HepG2 (cell line): Measurements from ENCODE around the gene TECPR1. TPM values are rescaled to one million over a fixed set of nuclear protein-coding genes. Genes with fewer than 3 reads are reported as not detected.

Experiments
- ATAC-seq: fragments of 200-7000 bp; cut with Tn5 transposase; 3 replicates; pipeline ENCODE4 v1.9.1; 2020; ENCODE audit warnings: mild to moderate bottlenecking, moderate library complexity
- BruUV-seq: library from RNA; stranded (reverse); fragments of 400-500 nt; replicated peaks from 2 replicates; lab custom pipeline; 2021; lab: Mats Ljungman, UMichigan
- CTCF ChIA-PET: fragments of 300-600 bp; formaldehyde crosslinking; extraction: SDS; loops from one replicate; lab custom pipeline; 2021; ENCODE audit warnings: low total read pairs, inconsistent platforms, low intra/inter-chr PET ratio; lab: Yijun Ruan, JAX
- POLR2A ChIA-PET: fragments of 350-600 bp; sonication (Branson Sonifier 250); formaldehyde crosslinking; loops from one replicate; lab custom pipeline; 2020; ENCODE audit warnings: antibody characterized with exemption, inconsistent platforms; lab: Yijun Ruan, JAX
- DNase-seq: peaks from one replicate; pipeline ENCODE4 v3.0.0-alpha.2; 2015; ENCODE audit warnings: low spot score
- FAIRE-seq: peaks from 3 replicates; lab custom pipeline; 2011; peaks lifted over from hg19 to GRCh38; lab: Jason Lieb, UNC
- H2AFZ ChIP-seq: one replicate; pipeline ENCODE4 v1.6.1; 2011; ENCODE audit warnings: low read length, inconsistent platforms
- H3K27ac ChIP-seq: fragments of 300-600 bp; 3 replicates; pipeline ENCODE4 v1.8.0; 2011; ENCODE audit warnings: mixed run types, mild to moderate bottlenecking, mixed read lengths, low read length, inconsistent platforms; ENCODE audit not compliant: insufficient read depth; ENCODE audit errors: extremely low read length
- H3K27me3 ChIP-seq, 2 experiments: fragments of 200-600 bp in 1 of 2; 2 replicates in 1 of 2; 3 replicates in 1 of 2; pipeline versions ENCODE4 v1.6.0 to v1.8.0; 2011; ENCODE audit warnings: low read length in 2 of 2, mild to moderate bottlenecking in 2 of 2, moderate library complexity in 2 of 2, inconsistent platforms in 1 of 2; ENCODE audit not compliant: insufficient read depth in 2 of 2, control insufficient read depth in 1 of 2
- H3K36me3 ChIP-seq, 2 experiments: fragments of 200-600 bp in 1 of 2; replicated peaks in 1 of 2; 2 replicates in 1 of 2; 3 replicates in 1 of 2; pipeline versions ENCODE4 v1.5.1 to v1.8.0; 2011; ENCODE audit warnings: low read length in 2 of 2, inconsistent platforms in 1 of 2; ENCODE audit not compliant: insufficient read depth in 2 of 2, control insufficient read depth in 1 of 2
- H3K4me1 ChIP-seq: 2 replicates; pipeline ENCODE4 v1.5.1; 2012; ENCODE audit warnings: low read length, inconsistent platforms; ENCODE audit not compliant: insufficient read depth
- H3K4me2 ChIP-seq: 2 replicates; pipeline ENCODE4 v1.6.0; 2011; ENCODE audit warnings: low read depth, low read length, inconsistent platforms
- H3K4me3 ChIP-seq, 3 experiments: fragments of 200-600 bp in 1 of 3; sonication (generic), shearing (Covaris generic) in 1 of 3; replicated peaks in 1 of 3; 2 replicates each; pipeline ENCODE4 v1.5.1; 2011 to 2016; ENCODE audit warnings: low read length in 3 of 3, inconsistent platforms in 2 of 3, low read depth in 2 of 3, mild to moderate bottlenecking in 2 of 3, control low read depth in 1 of 3, mixed read lengths in 1 of 3; ENCODE audit not compliant: insufficient read depth in 1 of 3
- H3K79me2 ChIP-seq: one replicate; pipeline ENCODE4 v1.6.1; 2011; ENCODE audit warnings: low read length, inconsistent platforms; ENCODE audit not compliant: insufficient read depth
- H3K9ac ChIP-seq: 2 replicates; pipeline ENCODE4 v1.6.0; 2011; ENCODE audit warnings: mild to moderate bottlenecking, low read depth, low read length, inconsistent platforms; ENCODE audit not compliant: insufficient read depth
- H3K9me3 ChIP-seq: 2 replicates; pipeline ENCODE4 v1.5.1; 2012; ENCODE audit warnings: mild to moderate bottlenecking, low read length
- H4K20me1 ChIP-seq: 2 replicates; pipeline ENCODE4 v1.6.0; 2011; ENCODE audit warnings: inconsistent platforms, mild to moderate bottlenecking, low read length, moderate library complexity; ENCODE audit not compliant: insufficient read depth
- NCOA2 ChIP-seq: sonication (generic); formaldehyde crosslinking; IDR thresholded peaks from 2 replicates; pipeline ENCODE4 v1.8.0; 2022; ENCODE audit warnings: inconsistent platforms
- NFIC ChIP-seq: IDR thresholded peaks from 2 replicates; pipeline ENCODE4 v1.6.1; 2012; ENCODE audit warnings: mild to moderate bottlenecking, low read length, inconsistent platforms
- ZNF451 ChIP-seq: sonication (generic); formaldehyde crosslinking; IDR thresholded peaks from 2 replicates; pipeline ENCODE4 v1.5.0; 2020; ENCODE audit warnings: mild to moderate bottlenecking, missing genetic modification reagents
- ZNF841 ChIP-seq: sonication (generic); formaldehyde crosslinking; IDR thresholded peaks from 2 replicates; pipeline ENCODE4 v1.8.1; 2023; ENCODE audit warnings: missing genetic modification reagents, borderline replicate concordance
- ZNF879 ChIP-seq: sonication (generic); formaldehyde crosslinking; IDR thresholded peaks from 2 replicates; pipeline ENCODE4 v1.8.1; 2023; ENCODE audit warnings: missing genetic modification reagents
- WGBS: methylation state at CpG from one replicate; pipeline ENCODE4 v1.1.6; 2017; ENCODE audit warnings: low lambda C conversion rate; 5-methylcytosine and 5-hydroxymethylcytosine counted together
- in situ Hi-C: cut with HindIII; loops from 2 replicates; pipeline ENCODE4 v1.10.0; 2017; ENCODE audit warnings: low pct_unique_long_range_greater_than_20kb; ENCODE audit not compliant: extremely low pct_ligation_motif_present
- intact Hi-C: fragments of 100-400 bp; cut with micrococcal nuclease; formaldehyde crosslinking; loops from one replicate; pipeline ENCODE4 v1.10.0; 2022; ENCODE audit not compliant: unreplicated experiment
- polyA plus RNA-seq, 8 experiments: library from polyadenylated mRNA; depleted of rRNA in 3 of 8; stranded (reverse) in 7 of 8; unstranded in 1 of 8; fragments of >200 nt; fragmentation: Illumina TruSeq in 4 of 8; extraction: Trizol in 4 of 8; gene quantifications; 2 replicates each; pipeline versions ENCODE4 v1.2.1 to v1.2.3, GENCODE V29; 2011 to 2016; ENCODE audit warnings: low read depth in 4 of 8, missing spikeins in 1 of 8, mixed read lengths in 1 of 8; ENCODE audit not compliant: insufficient read depth in 1 of 8
- total RNA-seq, 5 experiments: library from RNA; depleted of rRNA; stranded (reverse); fragments of >200 nt; fragmentation: Illumina TruSeq; extraction: Trizol; gene quantifications; 2 replicates each; pipeline ENCODE4 v1.2.3, GENCODE V29; 2016; ENCODE audit warnings: low read depth in 1 of 5
- TF ChIP-seq, protein P1 (sequence below): sonication (generic); formaldehyde crosslinking; conservative IDR thresholded peaks from 2 replicates; pipeline ENCODE4 v1.5.0; 2020; ENCODE audit warnings: missing genetic modification reagents
- TF ChIP-seq, protein P2 (sequence below): sonication (generic); formaldehyde crosslinking; IDR thresholded peaks from 2 replicates; pipeline ENCODE4 v1.8.0; 2022; ENCODE audit warnings: mild to moderate bottlenecking, missing genetic modification reagents, moderate library complexity
- TF ChIP-seq, protein P3 (sequence below): sonication (generic); formaldehyde crosslinking; IDR thresholded peaks from 2 replicates; pipeline ENCODE4 v1.5.1; 2020; ENCODE audit warnings: mild to moderate bottlenecking, moderate library complexity, missing genetic modification reagents
- TF ChIP-seq, protein P4 (sequence below): sonication (generic); formaldehyde crosslinking; conservative IDR thresholded peaks from 2 replicates; pipeline ENCODE4 v1.4.0; 2020; ENCODE audit warnings: mild to moderate bottlenecking, missing genetic modification reagents, moderate library complexity
- TF ChIP-seq, protein P5 (sequence below): IDR thresholded peaks from 2 replicates; pipeline ENCODE4 v1.4.0; 2020; ENCODE audit warnings: mild to moderate bottlenecking, missing genetic modification reagents

TECPR1 gene
- total and polyA plus RNA-seq, 2 of the 13 experiments (the other 11 are each of a cell fraction or from before 2014, with no cell fraction given), result 2.3 to 6.3 TPM

DNA sequence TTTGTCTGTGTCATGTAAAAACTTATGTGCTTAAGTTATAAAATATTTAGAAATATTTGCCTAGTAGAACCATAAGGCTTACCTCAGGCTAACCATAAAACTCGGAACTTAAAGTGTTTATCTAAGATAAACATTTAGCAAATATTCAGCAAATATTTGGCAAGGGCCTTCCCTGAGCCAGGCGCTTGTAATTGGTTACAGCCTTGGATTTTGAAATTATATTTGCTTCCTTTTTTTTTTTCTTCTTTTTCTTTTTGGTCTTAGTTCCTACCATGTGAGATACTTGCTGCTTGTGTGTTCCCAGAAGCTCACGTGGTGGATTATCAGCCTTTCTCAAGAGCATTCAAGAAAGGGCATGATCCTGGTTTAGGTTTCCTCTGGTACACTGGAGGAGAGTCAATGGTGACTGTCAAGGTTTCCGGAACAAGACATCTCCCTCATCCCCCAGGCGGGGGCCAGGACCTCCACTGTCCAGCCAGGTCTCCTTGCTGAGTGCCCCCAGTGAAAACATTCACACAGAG is 24.3 kb upstream of the TECPR1 start:
- H3K27ac ChIP-seq, result peak overlapping the region; percentile 35
- H4K20me1 ChIP-seq, result no peaks in the 10 kb centered on the region
- in situ Hi-C loops (no loop called here), intact Hi-C loops (no loop called here)
- H3K79me2 ChIP-seq, result no peaks in the 10 kb centered on the region
- no peaks in the 10 kb centered on the region for H3K9me3 ChIP-seq
- peak; percentile 64 for DNase-seq
- H2AFZ ChIP-seq, result no peak overlapping the region
- BruUV-seq, result no TSS peak
- peak overlapping the region in 1 of 3 experiments; percentile 4; a peak in 1 of 6 replicates for H3K4me3 ChIP-seq
- H3K36me3 ChIP-seq, result no peaks in the 10 kb centered on the region
- peak; percentile 16; the same call in 2 of the 3 replicates for ATAC-seq
- POLR2A ChIA-PET, result no interaction called here
- CTCF ChIA-PET, result no interaction called here
- no peak overlapping the region for H3K9ac ChIP-seq
- peaks cover 48% of the 10 kb centered on the region for H3K4me1 ChIP-seq
- 9% methylated on average over 5 of the region's 5 CpGs for WGBS
- H3K4me2 ChIP-seq, result peak overlapping the region; percentile 47; the same call in 1 of the 2 replicates
- no peaks in the 10 kb centered on the region; a peak in 1 of 5 replicates for H3K27me3 ChIP-seq
- FAIRE-seq, result peak; percentile 51
- TF ChIP-seq, protein P1, sequence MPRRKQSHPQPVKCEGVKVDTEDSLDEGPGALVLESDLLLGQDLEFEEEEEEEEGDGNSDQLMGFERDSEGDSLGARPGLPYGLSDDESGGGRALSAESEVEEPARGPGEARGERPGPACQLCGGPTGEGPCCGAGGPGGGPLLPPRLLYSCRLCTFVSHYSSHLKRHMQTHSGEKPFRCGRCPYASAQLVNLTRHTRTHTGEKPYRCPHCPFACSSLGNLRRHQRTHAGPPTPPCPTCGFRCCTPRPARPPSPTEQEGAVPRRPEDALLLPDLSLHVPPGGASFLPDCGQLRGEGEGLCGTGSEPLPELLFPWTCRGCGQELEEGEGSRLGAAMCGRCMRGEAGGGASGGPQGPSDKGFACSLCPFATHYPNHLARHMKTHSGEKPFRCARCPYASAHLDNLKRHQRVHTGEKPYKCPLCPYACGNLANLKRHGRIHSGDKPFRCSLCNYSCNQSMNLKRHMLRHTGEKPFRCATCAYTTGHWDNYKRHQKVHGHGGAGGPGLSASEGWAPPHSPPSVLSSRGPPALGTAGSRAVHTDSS (CRISPR knock-in tag), result no peak
- TF ChIP-seq NFIC (no peak), NCOA2 (CRISPR knock-in tag) (peak; percentile 35; the same call in 1 of the 2 replicates), ZNF451 (no peak), ZNF879 (CRISPR knock-in tag) (no peak), ZNF841 (CRISPR knock-in tag) (no peak)
- TF ChIP-seq, protein P2, sequence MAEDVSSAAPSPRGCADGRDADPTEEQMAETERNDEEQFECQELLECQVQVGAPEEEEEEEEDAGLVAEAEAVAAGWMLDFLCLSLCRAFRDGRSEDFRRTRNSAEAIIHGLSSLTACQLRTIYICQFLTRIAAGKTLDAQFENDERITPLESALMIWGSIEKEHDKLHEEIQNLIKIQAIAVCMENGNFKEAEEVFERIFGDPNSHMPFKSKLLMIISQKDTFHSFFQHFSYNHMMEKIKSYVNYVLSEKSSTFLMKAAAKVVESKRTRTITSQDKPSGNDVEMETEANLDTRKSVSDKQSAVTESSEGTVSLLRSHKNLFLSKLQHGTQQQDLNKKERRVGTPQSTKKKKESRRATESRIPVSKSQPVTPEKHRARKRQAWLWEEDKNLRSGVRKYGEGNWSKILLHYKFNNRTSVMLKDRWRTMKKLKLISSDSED (CRISPR knock-in tag), result no peak
- TF ChIP-seq, protein P3, sequence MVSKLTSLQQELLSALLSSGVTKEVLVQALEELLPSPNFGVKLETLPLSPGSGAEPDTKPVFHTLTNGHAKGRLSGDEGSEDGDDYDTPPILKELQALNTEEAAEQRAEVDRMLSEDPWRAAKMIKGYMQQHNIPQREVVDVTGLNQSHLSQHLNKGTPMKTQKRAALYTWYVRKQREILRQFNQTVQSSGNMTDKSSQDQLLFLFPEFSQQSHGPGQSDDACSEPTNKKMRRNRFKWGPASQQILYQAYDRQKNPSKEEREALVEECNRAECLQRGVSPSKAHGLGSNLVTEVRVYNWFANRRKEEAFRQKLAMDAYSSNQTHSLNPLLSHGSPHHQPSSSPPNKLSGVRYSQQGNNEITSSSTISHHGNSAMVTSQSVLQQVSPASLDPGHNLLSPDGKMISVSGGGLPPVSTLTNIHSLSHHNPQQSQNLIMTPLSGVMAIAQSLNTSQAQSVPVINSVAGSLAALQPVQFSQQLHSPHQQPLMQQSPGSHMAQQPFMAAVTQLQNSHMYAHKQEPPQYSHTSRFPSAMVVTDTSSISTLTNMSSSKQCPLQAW (CRISPR knock-in tag), result no peak
- TF ChIP-seq, protein P4, sequence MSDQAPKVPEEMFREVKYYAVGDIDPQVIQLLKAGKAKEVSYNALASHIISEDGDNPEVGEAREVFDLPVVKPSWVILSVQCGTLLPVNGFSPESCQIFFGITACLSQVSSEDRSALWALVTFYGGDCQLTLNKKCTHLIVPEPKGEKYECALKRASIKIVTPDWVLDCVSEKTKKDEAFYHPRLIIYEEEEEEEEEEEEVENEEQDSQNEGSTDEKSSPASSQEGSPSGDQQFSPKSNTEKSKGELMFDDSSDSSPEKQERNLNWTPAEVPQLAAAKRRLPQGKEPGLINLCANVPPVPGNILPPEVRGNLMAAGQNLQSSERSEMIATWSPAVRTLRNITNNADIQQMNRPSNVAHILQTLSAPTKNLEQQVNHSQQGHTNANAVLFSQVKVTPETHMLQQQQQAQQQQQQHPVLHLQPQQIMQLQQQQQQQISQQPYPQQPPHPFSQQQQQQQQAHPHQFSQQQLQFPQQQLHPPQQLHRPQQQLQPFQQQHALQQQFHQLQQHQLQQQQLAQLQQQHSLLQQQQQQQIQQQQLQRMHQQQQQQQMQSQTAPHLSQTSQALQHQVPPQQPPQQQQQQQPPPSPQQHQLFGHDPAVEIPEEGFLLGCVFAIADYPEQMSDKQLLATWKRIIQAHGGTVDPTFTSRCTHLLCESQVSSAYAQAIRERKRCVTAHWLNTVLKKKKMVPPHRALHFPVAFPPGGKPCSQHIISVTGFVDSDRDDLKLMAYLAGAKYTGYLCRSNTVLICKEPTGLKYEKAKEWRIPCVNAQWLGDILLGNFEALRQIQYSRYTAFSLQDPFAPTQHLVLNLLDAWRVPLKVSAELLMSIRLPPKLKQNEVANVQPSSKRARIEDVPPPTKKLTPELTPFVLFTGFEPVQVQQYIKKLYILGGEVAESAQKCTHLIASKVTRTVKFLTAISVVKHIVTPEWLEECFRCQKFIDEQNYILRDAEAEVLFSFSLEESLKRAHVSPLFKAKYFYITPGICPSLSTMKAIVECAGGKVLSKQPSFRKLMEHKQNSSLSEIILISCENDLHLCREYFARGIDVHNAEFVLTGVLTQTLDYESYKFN, result peak; percentile 55; the same call in 1 of the 2 replicates
- TF ChIP-seq, protein P5, sequence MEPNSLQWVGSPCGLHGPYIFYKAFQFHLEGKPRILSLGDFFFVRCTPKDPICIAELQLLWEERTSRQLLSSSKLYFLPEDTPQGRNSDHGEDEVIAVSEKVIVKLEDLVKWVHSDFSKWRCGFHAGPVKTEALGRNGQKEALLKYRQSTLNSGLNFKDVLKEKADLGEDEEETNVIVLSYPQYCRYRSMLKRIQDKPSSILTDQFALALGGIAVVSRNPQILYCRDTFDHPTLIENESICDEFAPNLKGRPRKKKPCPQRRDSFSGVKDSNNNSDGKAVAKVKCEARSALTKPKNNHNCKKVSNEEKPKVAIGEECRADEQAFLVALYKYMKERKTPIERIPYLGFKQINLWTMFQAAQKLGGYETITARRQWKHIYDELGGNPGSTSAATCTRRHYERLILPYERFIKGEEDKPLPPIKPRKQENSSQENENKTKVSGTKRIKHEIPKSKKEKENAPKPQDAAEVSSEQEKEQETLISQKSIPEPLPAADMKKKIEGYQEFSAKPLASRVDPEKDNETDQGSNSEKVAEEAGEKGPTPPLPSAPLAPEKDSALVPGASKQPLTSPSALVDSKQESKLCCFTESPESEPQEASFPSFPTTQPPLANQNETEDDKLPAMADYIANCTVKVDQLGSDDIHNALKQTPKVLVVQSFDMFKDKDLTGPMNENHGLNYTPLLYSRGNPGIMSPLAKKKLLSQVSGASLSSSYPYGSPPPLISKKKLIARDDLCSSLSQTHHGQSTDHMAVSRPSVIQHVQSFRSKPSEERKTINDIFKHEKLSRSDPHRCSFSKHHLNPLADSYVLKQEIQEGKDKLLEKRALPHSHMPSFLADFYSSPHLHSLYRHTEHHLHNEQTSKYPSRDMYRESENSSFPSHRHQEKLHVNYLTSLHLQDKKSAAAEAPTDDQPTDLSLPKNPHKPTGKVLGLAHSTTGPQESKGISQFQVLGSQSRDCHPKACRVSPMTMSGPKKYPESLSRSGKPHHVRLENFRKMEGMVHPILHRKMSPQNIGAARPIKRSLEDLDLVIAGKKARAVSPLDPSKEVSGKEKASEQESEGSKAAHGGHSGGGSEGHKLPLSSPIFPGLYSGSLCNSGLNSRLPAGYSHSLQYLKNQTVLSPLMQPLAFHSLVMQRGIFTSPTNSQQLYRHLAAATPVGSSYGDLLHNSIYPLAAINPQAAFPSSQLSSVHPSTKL, result peak; percentile 14; the same call in 1 of the 2 replicates
